NB4 (cell line): Measurements from ENCODE around the gene UTP20.
"Not testable (repeated sequence)": the region's sequence is repeated elsewhere in the genome, so short reads cannot be mapped to it uniquely, and the experiment has no call there.

Experiments used
- DNase-seq: peaks from one replicate; pipeline ENCODE4 v3.0.0; 2010; ENCODE audit warnings: low read depth
- H3K4me3 ChIP-seq: one replicate; pipeline ENCODE4 v1.5.1; 2011; ENCODE audit warnings: mild to moderate bottlenecking, low read depth, low read length, moderate library complexity
- CTCF ChIP-seq: IDR thresholded peaks from one replicate; pipeline ENCODE4 v1.5.1; 2012; ENCODE audit warnings: low read depth, low read length
- MAX ChIP-seq: IDR thresholded peaks from 2 replicates; pipeline ENCODE4 v1.6.1; 2011; ENCODE audit warnings: low read depth, low read length
- MYC ChIP-seq: IDR thresholded peaks from 2 replicates; pipeline ENCODE4 v1.6.1; 2011; ENCODE audit warnings: low read depth, low read length
- POLR2A ChIP-seq: IDR thresholded peaks from 2 replicates; pipeline ENCODE4 v1.6.1; 2011; ENCODE audit warnings: mild to moderate bottlenecking; ENCODE audit not compliant: insufficient read length; ENCODE audit errors: extremely low read depth

The UTP20 gene

DNA sequence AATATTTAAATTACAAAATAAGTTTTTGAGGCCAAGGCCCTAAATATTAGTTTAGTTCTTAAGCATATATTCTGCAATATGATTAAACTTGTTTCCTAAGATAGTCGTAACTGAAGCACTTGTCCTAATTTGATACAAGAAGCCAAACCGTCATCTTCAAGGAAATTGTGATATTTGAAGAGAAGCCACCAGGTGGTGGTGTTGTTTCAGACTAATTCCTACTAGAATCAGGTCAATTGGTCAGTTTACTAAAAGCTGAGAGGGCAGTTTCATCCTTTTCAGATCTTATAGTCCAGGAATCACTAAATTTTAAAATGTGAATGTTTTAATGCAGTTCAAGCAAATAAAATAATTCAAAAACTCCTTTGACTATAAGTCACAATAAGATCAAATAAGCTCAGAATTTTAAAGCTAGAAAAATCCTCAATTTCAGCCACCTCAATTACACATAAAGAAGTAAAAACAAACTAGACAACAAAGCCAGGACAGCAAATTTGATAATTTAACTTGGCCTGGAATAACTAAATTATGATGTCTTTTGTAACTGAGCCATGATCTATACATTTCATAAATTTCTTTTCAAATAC lies 134.7 kb downstream of the UTP20 start:
- no peak overlapping the region for H3K4me3 ChIP-seq
- DNase-seq = peak; percentile 79
- peak; percentile 39 for TF ChIP-seq CTCF
- 0 out of 2 replicates have a peak, but pooled peaks have one; percentile 6 for TF ChIP-seq MAX
- TF ChIP-seq MYC = 0 out of 2 replicates have a peak, but pooled peaks have one; percentile 24
- TF ChIP-seq POLR2A = no peak

GRCh38 chr12:101415228-101415627 lies 135.3 kb downstream of the UTP20 start:
- no peak overlapping the region for H3K4me3 ChIP-seq
- TF ChIP-seq MYC (no peak), CTCF (no peak), POLR2A (no peak), MAX (no peak)
- DNase-seq = no peak

GRCh38 chr12:101422066-101422465 lies 142.2 kb downstream of the UTP20 start:
- DNase-seq, H3K4me3 ChIP-seq: not testable (repeated sequence)

DNA sequence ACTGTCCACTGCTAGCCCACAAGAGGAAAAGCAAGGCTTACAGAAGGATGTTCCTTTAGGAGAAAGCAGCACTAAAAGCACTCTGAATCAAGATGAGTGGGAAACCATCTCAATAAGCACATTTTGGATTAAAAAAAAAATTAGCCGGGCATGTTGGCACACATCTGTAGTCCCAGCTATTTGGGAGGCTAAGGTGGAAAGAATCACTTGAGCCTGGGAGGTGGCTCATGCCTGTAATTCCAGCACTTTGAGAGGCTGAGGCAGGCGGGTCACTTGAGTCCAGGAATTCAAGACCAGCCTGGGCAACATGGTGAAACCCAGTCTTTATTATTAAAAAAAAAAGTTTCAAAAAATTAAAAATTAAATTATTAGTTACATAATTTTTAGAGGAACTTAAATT lies 144.7 kb downstream of the UTP20 start:
- TF ChIP-seq CTCF (no peak), MAX (no peak), POLR2A (no peak), MYC (no peak)
- DNase-seq = no peak
- H3K4me3 ChIP-seq = no peak overlapping the region

- TF ChIP-seq MAX = no peak
- TF ChIP-seq MYC = no peak
- TF ChIP-seq POLR2A = no peak
- TF ChIP-seq CTCF = no peak
- DNase-seq = peak; percentile 34
- H3K4me3 ChIP-seq = no peak overlapping the region
These were observed 150.6 kb downstream of the UTP20 start for GRCh38 chr12:101430456-101430855.

- no peak overlapping the region for H3K4me3 ChIP-seq
- TF ChIP-seq MAX (no peak), MYC (no peak), POLR2A (no peak), CTCF (no peak)
- DNase-seq = no peak
These were observed 156.2 kb downstream of the UTP20 start for GRCh38 chr12:101436136-101436535.
